Prostate gland (tissue), 2 donors: Measurements from ENCODE around the gene B9D1. TPM values are rescaled to one million over a fixed set of nuclear protein-coding genes. Genes with fewer than 3 reads are reported as not detected.

Experiments
- DNase-seq: peaks from one replicate; pipeline ENCODE4 v3.0.0-alpha.2; 2019; ENCODE audit warnings: low spot score
- H3K27ac ChIP-seq, 2 donors: fragments of 200-600 bp; sonication (generic); 2 replicates each; pipeline ENCODE4 v1.5.1; 2017 to 2019
- H3K27me3 ChIP-seq: fragments of 200-600 bp; sonication (generic); replicated peaks from 2 replicates; pipeline ENCODE4 v1.5.1; 2019; ENCODE audit not compliant: insufficient read depth
- H3K36me3 ChIP-seq, 2 donors: fragments of 200-600 bp; sonication (generic); 1 replicate in 1 of 2; 2 replicates in 1 of 2; pipeline versions ENCODE4 v1.5.1 to v1.8.1; 2017 to 2019
- H3K4me1 ChIP-seq: fragments of 200-600 bp; sonication (generic); replicated peaks from 2 replicates; pipeline ENCODE4 v1.5.1; 2019
- H3K4me3 ChIP-seq, 2 donors: fragments of 200-600 bp; sonication (generic); 2 replicates each; pipeline ENCODE4 v1.5.1; 2017 to 2019
- H3K9me3 ChIP-seq: fragments of 200-600 bp; sonication (generic); 2 replicates; pipeline ENCODE4 v1.5.1; 2017
- POLR2A ChIP-seq: fragments of 450-650 bp; IDR thresholded peaks from one replicate; pipeline ENCODE4 v1.6.1; 2016; ENCODE audit warnings: antibody characterized with exemption, mild to moderate bottlenecking
- POLR2AphosphoS5 ChIP-seq: sonication (generic); formaldehyde crosslinking; IDR thresholded peaks from one replicate; pipeline ENCODE4 v1.6.1; 2017; ENCODE audit warnings: antibody characterized with exemption
- WGBS: methylation state at CpG from one replicate; pipeline ENCODE4 v1.1.5; 2018; 5-methylcytosine and 5-hydroxymethylcytosine counted together
- intact Hi-C: fragments of 100-400 bp; cut with DNase I; formaldehyde crosslinking; loops from one replicate; pipeline ENCODE4 v1.14.2; 2022
- total RNA-seq, 2 donors: library from RNA; depleted of rRNA; stranded (reverse); fragments of >200 nt; gene quantifications; one replicate each; pipeline ENCODE4 v1.1.0, GENCODE V29; 2016
- TF ChIP-seq, protein P1 (sequence below), 4 experiments: fragments of 200-600 bp in 2 of 4; fragments of 450-650 bp in 2 of 4; sonication (generic) in 2 of 4; IDR thresholded peaks; 1 replicate in 3 of 4; 2 replicates in 1 of 4; pipeline ENCODE4 v1.5.1; 2016 to 2019; ENCODE audit warnings: antibody characterized with exemption in 4 of 4, mild to moderate bottlenecking in 2 of 4, moderate library complexity in 2 of 4

Gene B9D1
- total RNA-seq, 2 donors from 2014 or later: 15.7 to 28.8 TPM

DNA sequence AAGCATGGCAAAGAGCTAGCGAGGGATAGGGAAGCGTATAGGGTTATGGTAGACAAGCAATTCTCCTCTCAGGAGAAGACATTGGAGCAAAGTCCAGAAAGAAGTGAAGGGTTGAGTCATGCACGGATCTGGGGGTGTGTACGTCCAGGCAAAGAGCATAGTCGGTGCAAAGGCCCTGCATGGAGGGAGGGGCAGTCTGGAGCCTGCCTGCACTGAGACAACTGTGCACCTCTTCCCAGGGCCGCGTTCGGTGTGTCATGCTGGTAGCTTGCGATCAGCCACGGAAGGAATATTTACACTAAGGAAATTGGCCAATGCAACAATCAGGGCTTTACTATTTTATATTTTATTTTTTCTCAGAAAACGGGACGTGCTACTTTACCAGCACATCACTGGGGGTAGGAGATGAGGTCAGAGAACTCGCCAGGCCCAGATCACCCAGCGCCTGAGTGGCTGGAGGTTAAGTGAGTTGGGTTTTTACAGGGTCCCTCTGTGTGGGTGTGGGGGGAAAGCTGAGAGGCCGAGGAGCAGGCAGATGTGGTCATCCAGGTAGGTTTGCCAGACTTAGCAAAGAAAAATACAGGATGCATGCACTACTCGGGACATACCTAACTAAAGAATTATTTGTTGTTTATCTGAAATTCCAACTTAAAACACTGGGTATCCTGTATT lies 6.7 kb upstream of the B9D1 start:
- DNase-seq: no peak

GRCh38 chr17:19368229-19368628 lies 5.7 kb upstream of the B9D1 start:
- intact Hi-C loops: no loop called here
- DNase-seq: no peak
- H3K4me3 ChIP-seq: no peak overlapping the region
- H3K9me3 ChIP-seq: no peaks in the 10 kb centered on the region
- WGBS: 92% methylated on average over 4 of the region's 4 CpGs
- no peak overlapping the region for H3K27ac ChIP-seq
- TF ChIP-seq POLR2A (no peak), POLR2AphosphoS5 (no peak)
- TF ChIP-seq, protein P1, sequence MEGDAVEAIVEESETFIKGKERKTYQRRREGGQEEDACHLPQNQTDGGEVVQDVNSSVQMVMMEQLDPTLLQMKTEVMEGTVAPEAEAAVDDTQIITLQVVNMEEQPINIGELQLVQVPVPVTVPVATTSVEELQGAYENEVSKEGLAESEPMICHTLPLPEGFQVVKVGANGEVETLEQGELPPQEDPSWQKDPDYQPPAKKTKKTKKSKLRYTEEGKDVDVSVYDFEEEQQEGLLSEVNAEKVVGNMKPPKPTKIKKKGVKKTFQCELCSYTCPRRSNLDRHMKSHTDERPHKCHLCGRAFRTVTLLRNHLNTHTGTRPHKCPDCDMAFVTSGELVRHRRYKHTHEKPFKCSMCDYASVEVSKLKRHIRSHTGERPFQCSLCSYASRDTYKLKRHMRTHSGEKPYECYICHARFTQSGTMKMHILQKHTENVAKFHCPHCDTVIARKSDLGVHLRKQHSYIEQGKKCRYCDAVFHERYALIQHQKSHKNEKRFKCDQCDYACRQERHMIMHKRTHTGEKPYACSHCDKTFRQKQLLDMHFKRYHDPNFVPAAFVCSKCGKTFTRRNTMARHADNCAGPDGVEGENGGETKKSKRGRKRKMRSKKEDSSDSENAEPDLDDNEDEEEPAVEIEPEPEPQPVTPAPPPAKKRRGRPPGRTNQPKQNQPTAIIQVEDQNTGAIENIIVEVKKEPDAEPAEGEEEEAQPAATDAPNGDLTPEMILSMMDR (IDR thresholded peaks at IDR 0.05): no peak
- H3K36me3 ChIP-seq: no peaks in the 10 kb centered on the region
- no peaks in the 10 kb centered on the region for H3K27me3 ChIP-seq
- H3K4me1 ChIP-seq: no peaks in the 10 kb centered on the region

More for the DNA sequence above, 6.7 kb upstream of the B9D1 start:
- H3K36me3 ChIP-seq: no peaks in the 10 kb centered on the region
- no peaks in the 10 kb centered on the region for H3K4me1 ChIP-seq
- TF ChIP-seq POLR2A: no peak
- TF ChIP-seq POLR2AphosphoS5: no peak
- TF ChIP-seq, protein P1 (IDR thresholded peaks at IDR 0.05): no peak
- H3K9me3 ChIP-seq: no peaks in the 10 kb centered on the region
- no peak overlapping the region for H3K27ac ChIP-seq
- intact Hi-C loops: no loop called here
- H3K4me3 ChIP-seq: no peak overlapping the region
- WGBS: 91% methylated on average over 16 of the region's 16 CpGs
- H3K27me3 ChIP-seq: no peaks in the 10 kb centered on the region

DNA sequence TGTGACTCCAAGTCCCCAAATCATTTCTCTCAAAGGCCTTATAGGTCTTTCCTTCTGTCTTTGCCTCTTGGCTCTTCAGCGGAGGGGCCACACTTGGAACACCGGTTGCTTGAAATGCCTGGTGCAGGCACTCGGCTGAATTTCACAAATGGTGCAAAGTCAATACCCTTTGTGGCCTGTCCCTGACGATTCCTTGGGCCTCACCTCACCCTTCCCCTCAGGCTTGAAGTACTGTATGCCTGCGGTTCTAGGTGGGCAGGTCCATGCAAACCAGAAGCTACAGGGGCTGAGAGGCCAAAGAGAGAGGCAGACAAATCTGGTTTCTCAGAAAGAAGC lies 4.1 kb upstream of the B9D1 start:
- WGBS: 86% methylated on average over 5 of the region's 5 CpGs
- no peaks in the 10 kb centered on the region for H3K9me3 ChIP-seq
- H3K27me3 ChIP-seq: no peaks in the 10 kb centered on the region
- no peaks in the 10 kb centered on the region for H3K36me3 ChIP-seq
- H3K4me3 ChIP-seq: no peak overlapping the region
- intact Hi-C loops: no loop called here
- TF ChIP-seq POLR2AphosphoS5: no peak
- TF ChIP-seq, protein P1 (IDR thresholded peaks at IDR 0.05): no peak
- H3K27ac ChIP-seq: no peak overlapping the region
- H3K4me1 ChIP-seq: no peaks in the 10 kb centered on the region
- no peak for DNase-seq

DNA sequence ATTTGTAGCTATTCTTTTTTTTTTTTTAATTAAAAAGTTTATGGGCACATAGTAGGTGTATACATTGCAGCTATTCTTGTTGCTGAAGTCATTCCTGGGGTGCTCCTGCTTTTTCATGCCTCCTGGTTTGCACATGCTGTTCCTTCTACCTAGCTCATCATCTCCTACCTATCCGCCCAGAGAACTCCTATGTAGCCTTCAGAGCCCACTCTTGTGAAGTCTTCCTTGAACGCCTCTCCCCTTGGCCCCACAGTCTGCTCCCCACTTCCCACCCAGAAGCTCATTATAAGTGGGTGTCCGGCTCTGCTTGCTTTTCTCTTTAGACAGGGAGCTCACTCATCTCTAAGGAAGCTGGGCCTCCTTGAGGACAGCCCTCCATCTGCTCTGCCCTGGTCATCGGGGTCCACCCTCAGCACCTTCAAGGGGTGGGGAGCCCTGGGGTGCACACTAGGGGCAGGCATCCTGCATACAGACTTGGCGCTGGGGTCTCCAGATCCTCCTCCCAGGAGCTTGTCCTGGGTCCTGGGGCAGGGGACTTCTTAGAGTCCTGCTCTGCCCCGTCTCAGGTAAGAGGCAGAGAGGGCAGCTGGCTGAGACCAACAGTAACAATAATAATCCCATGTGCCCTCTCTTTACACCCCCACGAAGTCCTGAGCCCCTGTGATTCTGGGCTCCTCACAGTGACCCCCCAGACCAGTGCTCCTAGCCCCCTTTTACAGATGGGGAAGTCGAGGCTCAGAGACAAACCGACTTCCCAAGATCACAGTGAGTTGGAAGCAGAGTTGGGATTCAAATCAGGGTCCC lies 3.5 kb upstream of the B9D1 start:
- Histone ChIP-seq H3K4me3 (no peak overlapping the region), H3K36me3 (no peaks in the 10 kb centered on the region), H3K9me3 (no peaks in the 10 kb centered on the region), H3K27me3 (no peaks in the 10 kb centered on the region), H3K27ac (no peak overlapping the region), H3K4me1 (no peaks in the 10 kb centered on the region)
- 93% methylated on average over 9 of the region's 9 CpGs for WGBS
- no peak for TF ChIP-seq POLR2AphosphoS5
- TF ChIP-seq POLR2A: no peak
- TF ChIP-seq, protein P1 (IDR thresholded peaks at IDR 0.05): no peak
- intact Hi-C loops: no loop called here
- DNase-seq: no peak

DNA sequence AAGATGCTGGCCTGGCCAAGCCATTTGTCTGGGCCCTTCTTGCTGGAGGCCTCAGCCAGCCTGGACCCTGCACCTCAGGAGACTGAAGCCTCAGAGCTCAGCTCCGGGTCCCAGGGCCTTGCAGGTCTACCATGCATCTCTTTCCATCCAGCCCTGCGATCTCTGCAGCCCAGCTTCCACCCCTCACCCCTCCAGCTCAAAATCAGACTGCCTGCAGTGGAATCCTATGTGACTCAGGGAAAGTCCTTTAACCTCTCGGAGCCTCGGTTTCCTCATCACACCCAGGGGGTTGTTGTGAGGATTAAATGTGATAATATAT lies 2.9 kb upstream of the B9D1 start:
- Histone ChIP-seq H3K27ac (no peak overlapping the region), H3K36me3 (no peaks in the 10 kb centered on the region), H3K9me3 (no peaks in the 10 kb centered on the region), H3K4me1 (no peaks in the 10 kb centered on the region), H3K4me3 (no peak overlapping the region), H3K27me3 (no peaks in the 10 kb centered on the region)
- WGBS: 84% methylated on average over 4 of the region's 4 CpGs
- no peak for DNase-seq
- intact Hi-C loops: no loop called here
- TF ChIP-seq, protein P1 (IDR thresholded peaks at IDR 0.05): no peak
- TF ChIP-seq POLR2AphosphoS5 (no peak), POLR2A (no peak)
